Ishikawa (cell line): ENCODE data around the gene PDE6H.

Experiments used
- CEBPB ChIP-seq: IDR thresholded peaks from 2 replicates; pipeline ENCODE4 v1.6.1; 2012
- CREB1 ChIP-seq: IDR thresholded peaks from 2 replicates; pipeline ENCODE4 v1.6.1; 2012; ENCODE audit warnings: low read depth
- EGR1 ChIP-seq: IDR thresholded peaks from 2 replicates; pipeline ENCODE4 v1.6.1; 2012
- EP300 ChIP-seq: IDR thresholded peaks from 2 replicates; pipeline ENCODE4 v1.6.1; 2012; ENCODE audit warnings: borderline replicate concordance
- FOXM1 ChIP-seq: IDR thresholded peaks from 2 replicates; pipeline ENCODE4 v1.6.1; 2012; ENCODE audit warnings: low read depth, borderline replicate concordance
- NFIC ChIP-seq: IDR thresholded peaks from 2 replicates; pipeline ENCODE4 v1.6.1; 2012
- RAD21 ChIP-seq: IDR thresholded peaks from 2 replicates; pipeline ENCODE4 v1.6.1; 2012; ENCODE audit warnings: low read depth
- TAF1 ChIP-seq: IDR thresholded peaks from 2 replicates; pipeline ENCODE4 v1.6.1; 2012; ENCODE audit warnings: low read depth, mild to moderate bottlenecking
- TCF12 ChIP-seq: IDR thresholded peaks from 2 replicates; pipeline ENCODE4 v1.6.1; 2012; ENCODE audit warnings: low read depth
- TEAD4 ChIP-seq: IDR thresholded peaks from 2 replicates; pipeline ENCODE4 v1.6.1; 2012
- YY1 ChIP-seq: IDR thresholded peaks from 2 replicates; pipeline ENCODE4 v1.6.1; 2012; ENCODE audit warnings: low read depth
- ZBTB7A ChIP-seq: IDR thresholded peaks from 2 replicates; pipeline ENCODE4 v1.6.1; 2012; ENCODE audit warnings: low read depth
- TF ChIP-seq, protein P1 (sequence below): IDR thresholded peaks from 2 replicates; pipeline ENCODE4 v1.6.1; 2012; ENCODE audit warnings: low read depth, mild to moderate bottlenecking
- TF ChIP-seq, protein P2 (sequence below): IDR thresholded peaks from 2 replicates; pipeline ENCODE4 v1.6.1; 2012
- TF ChIP-seq, protein P3 (sequence below): IDR thresholded peaks from 2 replicates; pipeline ENCODE4 v1.6.1; 2012

PDE6H gene

DNA sequence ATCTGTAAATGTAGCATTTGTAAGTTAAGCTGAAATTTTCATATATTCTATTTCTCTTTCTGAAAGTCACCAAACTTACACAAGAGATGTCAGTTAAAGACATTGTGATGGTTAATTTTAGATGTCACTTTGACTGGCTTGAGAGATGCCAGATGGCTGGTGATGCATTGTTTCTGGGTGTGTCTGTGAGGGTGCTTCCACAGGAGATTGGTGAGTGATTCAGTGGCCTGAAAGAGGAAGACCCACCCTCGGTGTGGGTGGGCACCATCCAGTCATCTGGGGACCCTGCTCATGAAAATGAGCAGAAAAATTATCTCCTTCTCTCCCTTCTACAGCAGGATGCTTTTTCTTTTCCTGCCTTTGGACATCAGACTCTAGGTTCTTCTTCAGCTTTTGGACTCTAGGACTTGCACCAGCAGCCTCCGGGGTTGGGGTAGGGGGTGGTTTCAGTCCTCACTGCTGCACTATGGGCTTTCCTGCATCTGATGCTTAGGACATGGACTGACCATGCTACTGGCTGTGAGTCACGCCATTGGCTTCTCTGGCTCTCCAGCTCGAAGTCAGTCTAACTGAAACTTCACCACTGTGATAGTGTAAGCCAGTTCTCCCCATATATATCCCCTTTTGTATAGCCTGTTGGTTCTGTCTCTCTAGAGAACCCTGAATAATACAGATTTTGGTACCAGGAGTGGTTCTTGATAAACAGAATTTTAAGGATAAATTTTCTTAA, 20.9 kb downstream of the PDE6H start:
- TF ChIP-seq TEAD4, result no peak
- TF ChIP-seq RAD21, result no peak
- no peak for TF ChIP-seq FOXM1
- no peak for TF ChIP-seq EP300
- TF ChIP-seq YY1, result no peak
- TF ChIP-seq EGR1, result no peak
- TF ChIP-seq CEBPB, result no peak

DNA sequence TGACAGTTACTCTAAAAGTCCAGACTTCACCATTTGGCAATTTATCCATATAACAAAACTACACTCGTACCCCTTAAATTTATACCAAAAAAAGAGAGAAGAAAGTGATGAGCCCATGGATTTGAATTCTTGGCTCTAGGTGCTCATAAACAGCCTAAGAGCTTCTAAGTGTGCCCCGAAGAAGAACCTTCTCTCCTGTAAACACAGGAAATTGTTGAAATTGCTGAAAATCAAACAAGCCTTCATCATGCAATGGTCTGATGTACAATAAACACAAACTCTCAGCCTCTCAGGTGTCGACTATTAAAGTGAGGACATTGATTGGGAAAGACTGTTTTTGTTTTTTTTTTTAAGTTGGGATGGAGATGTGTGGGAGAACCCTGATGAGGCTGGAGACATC, 21.8 kb downstream of the PDE6H start:
- TF ChIP-seq EGR1 (no peak), CREB1 (no peak), YY1 (no peak), TCF12 (no peak), TAF1 (no peak), CEBPB (no peak), FOXM1 (no peak), RAD21 (no peak), EP300 (no peak), NFIC (no peak), TEAD4 (no peak), ZBTB7A (no peak)
- TF ChIP-seq, protein P1, sequence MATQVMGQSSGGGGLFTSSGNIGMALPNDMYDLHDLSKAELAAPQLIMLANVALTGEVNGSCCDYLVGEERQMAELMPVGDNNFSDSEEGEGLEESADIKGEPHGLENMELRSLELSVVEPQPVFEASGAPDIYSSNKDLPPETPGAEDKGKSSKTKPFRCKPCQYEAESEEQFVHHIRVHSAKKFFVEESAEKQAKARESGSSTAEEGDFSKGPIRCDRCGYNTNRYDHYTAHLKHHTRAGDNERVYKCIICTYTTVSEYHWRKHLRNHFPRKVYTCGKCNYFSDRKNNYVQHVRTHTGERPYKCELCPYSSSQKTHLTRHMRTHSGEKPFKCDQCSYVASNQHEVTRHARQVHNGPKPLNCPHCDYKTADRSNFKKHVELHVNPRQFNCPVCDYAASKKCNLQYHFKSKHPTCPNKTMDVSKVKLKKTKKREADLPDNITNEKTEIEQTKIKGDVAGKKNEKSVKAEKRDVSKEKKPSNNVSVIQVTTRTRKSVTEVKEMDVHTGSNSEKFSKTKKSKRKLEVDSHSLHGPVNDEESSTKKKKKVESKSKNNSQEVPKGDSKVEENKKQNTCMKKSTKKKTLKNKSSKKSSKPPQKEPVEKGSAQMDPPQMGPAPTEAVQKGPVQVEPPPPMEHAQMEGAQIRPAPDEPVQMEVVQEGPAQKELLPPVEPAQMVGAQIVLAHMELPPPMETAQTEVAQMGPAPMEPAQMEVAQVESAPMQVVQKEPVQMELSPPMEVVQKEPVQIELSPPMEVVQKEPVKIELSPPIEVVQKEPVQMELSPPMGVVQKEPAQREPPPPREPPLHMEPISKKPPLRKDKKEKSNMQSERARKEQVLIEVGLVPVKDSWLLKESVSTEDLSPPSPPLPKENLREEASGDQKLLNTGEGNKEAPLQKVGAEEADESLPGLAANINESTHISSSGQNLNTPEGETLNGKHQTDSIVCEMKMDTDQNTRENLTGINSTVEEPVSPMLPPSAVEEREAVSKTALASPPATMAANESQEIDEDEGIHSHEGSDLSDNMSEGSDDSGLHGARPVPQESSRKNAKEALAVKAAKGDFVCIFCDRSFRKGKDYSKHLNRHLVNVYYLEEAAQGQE, result no peak
- TF ChIP-seq, protein P2, sequence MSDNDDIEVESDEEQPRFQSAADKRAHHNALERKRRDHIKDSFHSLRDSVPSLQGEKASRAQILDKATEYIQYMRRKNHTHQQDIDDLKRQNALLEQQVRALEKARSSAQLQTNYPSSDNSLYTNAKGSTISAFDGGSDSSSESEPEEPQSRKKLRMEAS, result no peak
- TF ChIP-seq, protein P3, sequence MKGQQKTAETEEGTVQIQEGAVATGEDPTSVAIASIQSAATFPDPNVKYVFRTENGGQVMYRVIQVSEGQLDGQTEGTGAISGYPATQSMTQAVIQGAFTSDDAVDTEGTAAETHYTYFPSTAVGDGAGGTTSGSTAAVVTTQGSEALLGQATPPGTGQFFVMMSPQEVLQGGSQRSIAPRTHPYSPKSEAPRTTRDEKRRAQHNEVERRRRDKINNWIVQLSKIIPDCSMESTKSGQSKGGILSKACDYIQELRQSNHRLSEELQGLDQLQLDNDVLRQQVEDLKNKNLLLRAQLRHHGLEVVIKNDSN, result no peak

DNA sequence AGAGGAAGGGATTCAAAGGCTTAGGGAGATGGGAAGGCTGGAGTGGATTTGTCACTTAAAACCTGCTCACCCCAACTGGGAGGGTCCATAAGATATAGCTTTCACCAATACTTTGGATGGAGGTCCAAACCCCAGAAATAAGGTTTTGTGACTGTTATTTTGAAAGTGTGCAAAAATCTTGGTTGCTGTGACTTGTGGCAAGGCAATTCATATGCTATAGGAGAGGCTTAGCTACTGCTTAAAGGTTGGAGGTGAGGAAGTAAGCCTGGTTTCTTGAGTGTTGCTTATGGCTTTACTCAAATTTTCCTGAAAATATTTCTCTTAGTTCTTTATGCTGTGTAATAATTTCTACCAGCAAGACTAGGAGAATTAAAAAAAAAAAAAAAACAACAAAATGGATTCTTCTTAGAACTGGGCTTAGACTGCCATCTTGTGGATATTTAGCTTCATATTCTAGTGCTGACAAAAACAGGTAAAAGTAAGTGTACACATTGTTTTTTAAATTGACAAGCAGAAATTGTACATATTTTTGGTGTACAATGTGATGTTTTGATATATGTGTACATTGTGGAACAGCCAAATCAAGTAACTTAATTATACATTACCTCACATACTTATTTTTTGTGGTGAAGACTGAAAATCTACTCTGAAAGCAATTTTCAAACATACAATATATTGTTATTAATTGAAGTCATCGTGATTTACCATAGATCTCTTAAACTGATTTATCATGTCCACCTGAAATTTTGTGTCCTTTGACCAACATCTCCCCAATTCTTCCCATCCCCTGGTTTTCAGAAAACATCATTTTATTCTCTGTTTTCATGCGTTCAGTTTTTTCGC, 23.0 kb downstream of the PDE6H start:
- TF ChIP-seq TCF12 (no peak), CREB1 (no peak), RAD21 (peak; percentile 91), NFIC (no peak), TEAD4 (no peak)
- TF ChIP-seq, protein P3, result no peak

DNA sequence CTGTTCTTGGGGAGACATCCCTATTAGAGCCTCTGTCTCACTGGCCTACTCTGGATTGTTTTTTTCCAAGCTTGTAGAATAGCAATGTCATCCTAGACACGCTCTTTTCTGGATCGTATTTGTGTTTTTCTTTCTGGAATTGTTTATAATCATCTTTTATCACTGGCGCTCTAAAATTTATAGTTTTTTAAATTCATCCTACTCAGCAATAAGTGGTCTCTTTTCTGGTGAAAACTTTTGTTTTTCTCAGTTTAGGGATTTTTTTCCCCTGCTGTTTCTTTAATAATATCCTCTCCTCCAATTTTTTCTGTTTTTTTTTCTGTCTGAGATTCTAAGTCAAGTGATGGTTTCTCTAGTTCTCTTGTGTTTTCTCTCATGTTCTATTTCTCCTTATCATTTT, 25.2 kb downstream of the PDE6H start:
- TF ChIP-seq TEAD4, result no peak

- TF ChIP-seq EGR1 (no peak), CEBPB (no peak), YY1 (no peak), ZBTB7A (no peak), EP300 (no peak), TEAD4 (no peak), RAD21 (no peak), NFIC (no peak), CREB1 (no peak)
- TF ChIP-seq, protein P3, result no peak
These were observed 26.3 kb downstream of the PDE6H start for GRCh38 chr12:14999021-14999694.

GRCh38 chr12:14999695-15000365, 27.0 kb downstream of the PDE6H start:
- no peak for TF ChIP-seq RAD21

DNA sequence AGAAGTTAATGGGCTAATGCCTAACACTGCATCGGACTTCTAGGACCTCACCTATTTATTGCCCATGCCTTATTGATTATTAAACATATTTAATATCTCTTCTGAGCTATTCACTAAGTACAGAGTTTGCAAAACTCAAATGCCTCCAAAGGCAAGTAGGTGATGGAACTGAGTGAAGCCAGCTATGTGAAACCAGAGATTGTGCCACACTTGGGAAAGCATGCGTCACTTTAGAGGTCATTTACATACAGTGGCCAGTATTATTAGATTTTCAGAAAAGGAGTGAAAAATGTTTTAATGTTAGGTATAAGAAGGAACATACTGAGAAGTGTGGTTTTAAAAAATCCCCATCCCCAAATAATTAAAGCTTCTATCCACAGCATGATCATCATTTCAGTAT, 27.7 kb downstream of the PDE6H start:
- TF ChIP-seq CREB1 (no peak), TCF12 (no peak), NFIC (no peak), ZBTB7A (no peak), YY1 (no peak), TEAD4 (no peak), EP300 (no peak), TAF1 (no peak), CEBPB (no peak), FOXM1 (no peak), EGR1 (no peak), RAD21 (no peak)
- TF ChIP-seq, protein P3, result no peak
- TF ChIP-seq, protein P2, result no peak
- TF ChIP-seq, protein P1, result no peak
